Neural cell (in vitro differentiated cells): ENCODE results near the gene CTNNA1. TPM values are rescaled to one million over a fixed set of nuclear protein-coding genes. Genes with fewer than 3 reads are reported as not detected.

Source experiments
- H2AFZ ChIP-seq: fragments of 200-600, 300-800 bp; sonication (generic), shearing (Covaris generic); 2 replicates; pipeline ENCODE4 v1.6.0; 2014; ENCODE audit warnings: low read depth, mild to moderate bottlenecking, antibody characterized with exemption, low read length, moderate library complexity
- H3F3A ChIP-seq: fragments of 200-600 bp; shearing (Covaris generic); 2 replicates; pipeline ENCODE4 v1.6.1; 2016; ENCODE audit warnings: mild to moderate bottlenecking, moderate library complexity, mixed read lengths, antibody characterized with exemption, low read length; ENCODE audit not compliant: insufficient read depth, poor library complexity, severe bottlenecking
- H3K27ac ChIP-seq: fragments of 200-600, 300-800 bp; sonication (generic), shearing (Covaris generic); 2 replicates; pipeline ENCODE4 v1.5.1; 2014; ENCODE audit warnings: mild to moderate bottlenecking, low read length, moderate library complexity
- H3K27me3 ChIP-seq: fragments of 300-800, 200-600 bp; sonication (generic), shearing (Covaris generic); 2 replicates; pipeline ENCODE4 v1.6.0; 2014; ENCODE audit warnings: mild to moderate bottlenecking, low read depth, low read length, moderate library complexity; ENCODE audit not compliant: insufficient read depth
- H3K36me3 ChIP-seq: fragments of 300-800, 200-600 bp; sonication (generic), shearing (Covaris generic); 2 replicates; pipeline ENCODE4 v1.5.1; 2014; ENCODE audit warnings: mild to moderate bottlenecking, antibody characterized with exemption, low read length, moderate library complexity; ENCODE audit not compliant: insufficient read depth
- H3K4me2 ChIP-seq: fragments of 300-800, 200-600 bp; sonication (generic), shearing (Covaris generic); 2 replicates; pipeline ENCODE4 v1.6.0; 2014; ENCODE audit warnings: mild to moderate bottlenecking, low read length
- H3K4me3 ChIP-seq: fragments of 300-800, 200-600 bp; sonication (generic), shearing (Covaris generic); 2 replicates; pipeline ENCODE4 v1.5.1; 2014; ENCODE audit warnings: mild to moderate bottlenecking, low read length, moderate library complexity
- H3K79me2 ChIP-seq: fragments of 200-600 bp; shearing (Covaris generic); replicated peaks from 2 replicates; pipeline ENCODE4 v1.6.0; 2014; ENCODE audit warnings: mild to moderate bottlenecking, low read length, moderate library complexity; ENCODE audit not compliant: insufficient read depth
- H3K9ac ChIP-seq: fragments of 300-800, 200-600 bp; sonication (generic), shearing (Covaris generic); 2 replicates; pipeline ENCODE4 v1.6.1; 2016; ENCODE audit warnings: mild to moderate bottlenecking, low read length, mixed read lengths
- H3K9me2 ChIP-seq: fragments of 200-600 bp; shearing (Covaris generic); 2 replicates; pipeline ENCODE4 v1.6.1; 2016; ENCODE audit warnings: mild to moderate bottlenecking, low read length, mixed read lengths; ENCODE audit not compliant: insufficient read depth
- H3K9me3 ChIP-seq: fragments of 200-600, 300-800 bp; sonication (generic), shearing (Covaris generic); 2 replicates; pipeline ENCODE4 v1.6.1; 2016; ENCODE audit warnings: mild to moderate bottlenecking, mixed run types, low read length, moderate library complexity, mixed read lengths
- H4K20me1 ChIP-seq: fragments of 200-600 bp; shearing (Covaris generic); 2 replicates; pipeline ENCODE4 v1.6.1; 2016; ENCODE audit warnings: mild to moderate bottlenecking, mixed run types; ENCODE audit not compliant: insufficient read depth
- CTCF ChIP-seq: fragments of 450-650 bp; IDR thresholded peaks from 2 replicates; pipeline ENCODE4 v1.5.1; 2014; ENCODE audit warnings: antibody characterized with exemption, mild to moderate bottlenecking, moderate library complexity; ENCODE audit not compliant: poor library complexity, severe bottlenecking
- EP300 ChIP-seq: fragments of 450-650 bp; conservative IDR thresholded peaks from 2 replicates; pipeline ENCODE4 v1.6.1; 2014; ENCODE audit warnings: antibody characterized with exemption, mild to moderate bottlenecking, moderate library complexity; ENCODE audit not compliant: poor library complexity, severe bottlenecking
- EZH2 ChIP-seq: fragments of 200-600, 300-800 bp; shearing (Covaris generic), sonication (generic); IDR thresholded peaks from 2 replicates; pipeline ENCODE4 v1.6.1; 2014; ENCODE audit warnings: antibody characterized with exemption, low read length, borderline replicate concordance, mild to moderate bottlenecking; ENCODE audit not compliant: insufficient read depth, poor library complexity, severe bottlenecking
- MXI1 ChIP-seq: fragments of 450-650 bp; conservative IDR thresholded peaks from 2 replicates; pipeline ENCODE4 v1.6.1; 2014; ENCODE audit warnings: antibody characterized with exemption, mild to moderate bottlenecking; ENCODE audit not compliant: poor library complexity, severe bottlenecking
- POLR2AphosphoS5 ChIP-seq: IDR thresholded peaks from 2 replicates; pipeline ENCODE4 v1.6.1; 2012
- RAD21 ChIP-seq: fragments of 450-650 bp; conservative IDR thresholded peaks from 2 replicates; pipeline ENCODE4 v1.6.1; 2014; ENCODE audit warnings: antibody characterized with exemption, mild to moderate bottlenecking, moderate library complexity
- REST ChIP-seq: IDR thresholded peaks from 2 replicates; pipeline ENCODE4 v1.6.1; 2012; ENCODE audit warnings: borderline replicate concordance
- SMC3 ChIP-seq: fragments of 450-650 bp; conservative IDR thresholded peaks from 2 replicates; pipeline ENCODE4 v1.6.1; 2014; ENCODE audit warnings: antibody characterized with exemption, mild to moderate bottlenecking, moderate library complexity; ENCODE audit not compliant: poor library complexity
- TAF1 ChIP-seq: IDR thresholded peaks from 2 replicates; pipeline ENCODE4 v1.6.1; 2012; ENCODE audit warnings: low read depth
- polyA plus RNA-seq: library from polyadenylated mRNA; depleted of rRNA; stranded (reverse); fragments of >200 nt; gene quantifications from 2 replicates; pipeline ENCODE4 v1.2.3, GENCODE V29; 2014

The CTNNA1 gene
- polyA plus RNA-seq, 1 donor from 2014 or later: 87.9 TPM

- Histone ChIP-seq H3K9me2 (no peaks in the 10 kb centered on the region), H3K9me3 (no peaks in the 10 kb centered on the region), H3K36me3 (no peaks in the 10 kb centered on the region), H2AFZ (no peak overlapping the region), H3F3A (no peaks in the 10 kb centered on the region), H3K4me3 (no peak overlapping the region), H3K27me3 (no peaks in the 10 kb centered on the region), H3K79me2 (no peaks in the 10 kb centered on the region), H3K4me2 (no peak overlapping the region), H3K9ac (no peak overlapping the region), H3K27ac (no peak overlapping the region), H4K20me1 (no peaks in the 10 kb centered on the region)
- TF ChIP-seq MXI1: no peak
- TF ChIP-seq CTCF: no peak
- TF ChIP-seq TAF1: no peak
- TF ChIP-seq RAD21: no peak
- no peak for TF ChIP-seq EZH2
- no peak for TF ChIP-seq REST
- TF ChIP-seq SMC3: no peak
- no peak for TF ChIP-seq EP300
- no peak for TF ChIP-seq POLR2AphosphoS5
Measured at GRCh38 chr5:138743484-138743883, 9.7 kb upstream of the CTNNA1 start.

GRCh38 chr5:138745268-138745667, 8.0 kb upstream of the CTNNA1 start:
- TF ChIP-seq EZH2 (no peak), RAD21 (no peak), TAF1 (no peak), CTCF (no peak), REST (no peak), SMC3 (no peak)
- Histone ChIP-seq H3K4me2 (no peak overlapping the region), H3K4me3 (no peak overlapping the region), H3K79me2 (no peaks in the 10 kb centered on the region), H3K9me3 (no peaks in the 10 kb centered on the region), H3F3A (no peaks in the 10 kb centered on the region), H2AFZ (no peak overlapping the region), H3K9me2 (no peaks in the 10 kb centered on the region), H3K9ac (no peak overlapping the region), H3K36me3 (no peaks in the 10 kb centered on the region), H3K27ac (no peak overlapping the region), H3K27me3 (no peaks in the 10 kb centered on the region), H4K20me1 (no peaks in the 10 kb centered on the region)
